HepG2 (cell line): ENCODE measurements around the gene KSR1. TPM values are rescaled to one million over a fixed set of nuclear protein-coding genes. Genes with fewer than 3 reads are reported as not detected.

ENCODE experiments used
- HES4 ChIP-seq: sonication (generic); formaldehyde crosslinking; IDR thresholded peaks from 2 replicates; pipeline ENCODE4 v1.9.0; 2021; ENCODE audit warnings: mild to moderate bottlenecking, missing genetic modification reagents, borderline replicate concordance
- HMG20A ChIP-seq: IDR thresholded peaks from 2 replicates; pipeline ENCODE4 v1.6.1; 2016; ENCODE audit warnings: borderline replicate concordance
- HNF4G ChIP-seq, 2 experiments: sonication (generic) in 1 of 2; formaldehyde crosslinking in 1 of 2; IDR thresholded peaks; 2 replicates each; pipeline versions ENCODE4 v1.4.0 to v1.6.1; 2011 to 2020; ENCODE audit warnings: borderline replicate concordance in 2 of 2, low read depth in 2 of 2, mild to moderate bottlenecking in 2 of 2, low read length in 1 of 2, missing genetic modification reagents in 1 of 2, moderate library complexity in 1 of 2
- MEIS1 ChIP-seq: sonication (generic); formaldehyde crosslinking; IDR thresholded peaks from 2 replicates; pipeline ENCODE4 v1.9.0; 2021; ENCODE audit warnings: mild to moderate bottlenecking, missing genetic modification reagents, moderate library complexity, borderline replicate concordance
- MIER2 ChIP-seq: IDR thresholded peaks from 2 replicates; pipeline ENCODE4 v1.6.1; 2016; ENCODE audit warnings: missing biosample characterization, missing genetic modification reagents
- SRSF1 ChIP-seq: fragments of 200-400 bp; formaldehyde crosslinking; optimal IDR thresholded peaks from 2 replicates; pipeline ENCODE3; 2017; ENCODE audit warnings: mild to moderate bottlenecking, low read depth, low read length, moderate library complexity
- THAP8 ChIP-seq: sonication (generic); formaldehyde crosslinking; IDR thresholded peaks from 2 replicates; pipeline ENCODE4 v1.5.1; 2020; ENCODE audit warnings: missing genetic modification reagents, mild to moderate bottlenecking, borderline replicate concordance
- TRAFD1 ChIP-seq: sonication (generic); formaldehyde crosslinking; IDR thresholded peaks from 2 replicates; pipeline ENCODE4 v1.5.1; 2020; ENCODE audit warnings: missing genetic modification reagents, mild to moderate bottlenecking, borderline replicate concordance
- ZBTB33 ChIP-seq: sonication (generic); formaldehyde crosslinking; IDR thresholded peaks from 2 replicates; pipeline ENCODE4 v1.4.0; 2020; ENCODE audit warnings: missing genetic modification reagents
- ZNF326 ChIP-seq: sonication (generic); formaldehyde crosslinking; IDR thresholded peaks from 2 replicates; pipeline ENCODE4 v1.4.0; 2020; ENCODE audit warnings: missing genetic modification reagents, borderline replicate concordance
- ZNF496 ChIP-seq: sonication (generic); formaldehyde crosslinking; IDR thresholded peaks from 2 replicates; pipeline ENCODE4 v1.8.1; 2023; ENCODE audit warnings: mild to moderate bottlenecking, moderate library complexity, missing genetic modification reagents; ENCODE audit not compliant: insufficient replicate concordance
- ZNF510 ChIP-seq: sonication (generic); formaldehyde crosslinking; IDR thresholded peaks from 2 replicates; pipeline ENCODE4 v1.4.0; 2020; ENCODE audit warnings: low read depth, mild to moderate bottlenecking, missing genetic modification reagents
- ZNF547 ChIP-seq: sonication (generic); formaldehyde crosslinking; IDR thresholded peaks from 2 replicates; pipeline ENCODE4 v1.5.1; 2020; ENCODE audit warnings: mild to moderate bottlenecking, missing genetic modification reagents
- ZNF576 ChIP-seq: sonication (generic); formaldehyde crosslinking; IDR thresholded peaks from 2 replicates; pipeline ENCODE4 v1.4.0; 2020; ENCODE audit warnings: mild to moderate bottlenecking, missing genetic modification reagents
- ZNF644 ChIP-seq: IDR thresholded peaks from 2 replicates; pipeline ENCODE4 v1.6.1; 2016; ENCODE audit warnings: low read depth
- ZNF749 ChIP-seq: sonication (generic); formaldehyde crosslinking; IDR thresholded peaks from 2 replicates; pipeline ENCODE4 v1.8.0; 2022; ENCODE audit warnings: mild to moderate bottlenecking, missing genetic modification reagents, moderate library complexity, borderline replicate concordance
- ZNF781 ChIP-seq: sonication (generic); formaldehyde crosslinking; IDR thresholded peaks from 2 replicates; pipeline ENCODE4 v1.5.1; 2020; ENCODE audit warnings: borderline replicate concordance, mild to moderate bottlenecking, missing genetic modification reagents; ENCODE audit errors: not compliant biosample characterization
- ZNF816 ChIP-seq: sonication (generic); formaldehyde crosslinking; IDR thresholded peaks from 2 replicates; pipeline ENCODE4 v1.8.0; 2022; ENCODE audit warnings: missing genetic modification reagents, mild to moderate bottlenecking, borderline replicate concordance
- ZNF878 ChIP-seq: sonication (generic); formaldehyde crosslinking; IDR thresholded peaks from 2 replicates; pipeline ENCODE4 v1.8.1; 2023; ENCODE audit warnings: mild to moderate bottlenecking, missing genetic modification reagents, moderate library complexity
- polyA plus RNA-seq, 8 experiments: library from polyadenylated mRNA; depleted of rRNA in 3 of 8; stranded (reverse) in 7 of 8; unstranded in 1 of 8; fragments of >200 nt; fragmentation: Illumina TruSeq in 4 of 8; extraction: Trizol in 4 of 8; gene quantifications; 2 replicates each; pipeline versions ENCODE4 v1.2.1 to v1.2.3, GENCODE V29; 2011 to 2016; ENCODE audit warnings: low read depth in 4 of 8, missing spikeins in 1 of 8, mixed read lengths in 1 of 8; ENCODE audit not compliant: insufficient read depth in 1 of 8
- total RNA-seq, 5 experiments: library from RNA; depleted of rRNA; stranded (reverse); fragments of >200 nt; fragmentation: Illumina TruSeq; extraction: Trizol; gene quantifications; 2 replicates each; pipeline ENCODE4 v1.2.3, GENCODE V29; 2016; ENCODE audit warnings: low read depth in 1 of 5

Gene KSR1
- total and polyA plus RNA-seq, 2 of the 13 experiments (the other 11 are each of a cell fraction or from before 2014, with no cell fraction given) = 10.1 to 16.6 TPM

GRCh38 chr17:27457731-27458523 is 1.7 kb downstream of the KSR1 start (continued):
- TF ChIP-seq MIER2 = no peak
- TF ChIP-seq ZNF510 (CRISPR knock-in tag) = no peak
- TF ChIP-seq ZNF878 (CRISPR knock-in tag) = no peak
- TF ChIP-seq ZNF547 (CRISPR knock-in tag) = no peak
- TF ChIP-seq SRSF1 = no peak
- no peak for TF ChIP-seq ZNF749
- TF ChIP-seq MEIS1 = no peak
- no peak for TF ChIP-seq ZNF326 (CRISPR knock-in tag)
- TF ChIP-seq HMG20A (CRISPR knock-in tag) = peak; percentile 71
- TF ChIP-seq ZNF644 (CRISPR knock-in tag) = peak; percentile 58; the same call in 1 of the 2 replicates
- no peak for TF ChIP-seq ZNF496
- TF ChIP-seq HNF4G (IDR thresholded peaks at IDR 0.05; ENCODE audit: borderline replicate concordance, low read depth, low read length) = peak; percentile 76
- TF ChIP-seq HNF4G (CRISPR knock-in tag; IDR thresholded peaks at IDR 0.05; ENCODE audit: borderline replicate concordance, low read depth) = no peak
- TF ChIP-seq ZNF781 (CRISPR knock-in tag) = no peak
- no peak for TF ChIP-seq ZNF576 (CRISPR knock-in tag)
- TF ChIP-seq HES4 (CRISPR knock-in tag) = no peak
- TF ChIP-seq ZBTB33 (CRISPR knock-in tag) = no peak
- no peak for TF ChIP-seq TRAFD1 (CRISPR knock-in tag)
- TF ChIP-seq THAP8 (CRISPR knock-in tag) = no peak
- TF ChIP-seq ZNF816 (CRISPR knock-in tag) = no peak
